WTC11 (cell line): ENCODE measurements around the gene MAD2L1. TPM values are rescaled to one million over a fixed set of nuclear protein-coding genes. Genes with fewer than 3 reads are reported as not detected.

Source experiments
- ATAC-seq: fragments of 200-7000 bp; cut with Tn5 transposase; 2 replicates; pipeline ENCODE4 v1.10.0; 2021; ENCODE audit warnings: mild to moderate bottlenecking, moderate library complexity
- CTCF ChIA-PET: fragments of 300-600 bp; sonication (Branson Sonifier 250); formaldehyde crosslinking; loops from one replicate; lab custom pipeline; 2021; ENCODE audit warnings: antibody characterized with exemption; lab: Charles Lee
- POLR2A ChIA-PET: fragments of 350-600 bp; sonication (Branson Sonifier 250); formaldehyde crosslinking; loops from one replicate; lab custom pipeline; 2021; ENCODE audit warnings: antibody characterized with exemption; lab: Charles Lee
- DNase-seq: peaks from one replicate; pipeline ENCODE4 v3.0.0; 2021; ENCODE audit warnings: low spot score
- H3K27ac Mint-ChIP-seq: 2 replicates; pipeline ENCODE4 v1.8.0; 2021; ENCODE audit warnings: mixed read lengths
- H3K27me3 Mint-ChIP-seq: 2 replicates; pipeline ENCODE4 v1.8.0; 2021; ENCODE audit warnings: low read depth, mild to moderate bottlenecking, moderate library complexity, mixed read lengths
- H3K36me3 Mint-ChIP-seq: 2 replicates; pipeline ENCODE4 v1.8.0; 2021; ENCODE audit warnings: mixed read lengths
- H3K4me1 Mint-ChIP-seq: 2 replicates; pipeline ENCODE4 v1.8.0; 2022; ENCODE audit warnings: mixed read lengths
- H3K4me3 Mint-ChIP-seq: 2 replicates; pipeline ENCODE4 v1.8.0; 2021; ENCODE audit warnings: mild to moderate bottlenecking, moderate library complexity, mixed read lengths
- H3K9me3 Mint-ChIP-seq: 2 replicates; pipeline ENCODE4 v1.8.0; 2021; ENCODE audit warnings: mixed read lengths
- AFF4 ChIP-seq: sonication (generic); formaldehyde crosslinking; IDR thresholded peaks from 2 replicates; pipeline ENCODE4 v1.8.1; 2023; ENCODE audit warnings: mild to moderate bottlenecking, missing genetic modification reagents, borderline replicate concordance
- ATF1 ChIP-seq: sonication (generic); formaldehyde crosslinking; IDR thresholded peaks from 2 replicates; pipeline ENCODE4 v1.8.1; 2023; ENCODE audit warnings: mild to moderate bottlenecking, moderate library complexity, missing genetic modification reagents
- ATF3 ChIP-seq: sonication (generic); formaldehyde crosslinking; conservative IDR thresholded peaks from 2 replicates; pipeline ENCODE4 v1.8.1; 2022; ENCODE audit warnings: mild to moderate bottlenecking, missing genetic modification reagents
- ERG ChIP-seq: fragments of 250-450 bp; sonication (Bioruptor Pico); IDR thresholded peaks from 2 replicates; pipeline ENCODE4 v1.8.0; 2021; ENCODE audit warnings: mild to moderate bottlenecking
- ESRRA ChIP-seq: sonication (generic); formaldehyde crosslinking; IDR thresholded peaks from 2 replicates; pipeline ENCODE4 v1.8.1; 2022; ENCODE audit warnings: mild to moderate bottlenecking, missing genetic modification reagents, borderline replicate concordance
- ETV6 ChIP-seq: sonication (generic); formaldehyde crosslinking; IDR thresholded peaks from 2 replicates; pipeline ENCODE4 v1.8.1; 2022; ENCODE audit warnings: mild to moderate bottlenecking, missing genetic modification reagents
- FOXK1 ChIP-seq: sonication (generic); formaldehyde crosslinking; IDR thresholded peaks from 2 replicates; pipeline ENCODE4 v1.8.0; 2022; ENCODE audit warnings: mild to moderate bottlenecking, moderate library complexity, missing genetic modification reagents
- JAZF1 ChIP-seq: fragments of 250-450 bp; sonication (Bioruptor Pico); IDR thresholded peaks from 2 replicates; pipeline ENCODE4 v1.9.0; 2021; ENCODE audit warnings: moderate library complexity, mild to moderate bottlenecking, inconsistent platforms
- KAT7 ChIP-seq: sonication (generic); formaldehyde crosslinking; IDR thresholded peaks from 2 replicates; pipeline ENCODE4 v1.8.1; 2023; ENCODE audit warnings: missing genetic modification reagents, mild to moderate bottlenecking, borderline replicate concordance
- NR1H2 ChIP-seq: sonication (generic); formaldehyde crosslinking; IDR thresholded peaks from 2 replicates; pipeline ENCODE4 v1.9.0; 2021; ENCODE audit warnings: mild to moderate bottlenecking, moderate library complexity, missing genetic modification reagents
- PRRX2 ChIP-seq: fragments of 250-450 bp; sonication (Bioruptor Pico); IDR thresholded peaks from 2 replicates; pipeline ENCODE4 v1.8.0; 2021; ENCODE audit warnings: mild to moderate bottlenecking
- RORB ChIP-seq: fragments of 250-450 bp; sonication (Bioruptor Pico); IDR thresholded peaks from 2 replicates; pipeline ENCODE4 v1.9.0; 2021; ENCODE audit warnings: mild to moderate bottlenecking
- TCF7 ChIP-seq: sonication (generic); formaldehyde crosslinking; IDR thresholded peaks from 2 replicates; pipeline ENCODE4 v1.8.0; 2022; ENCODE audit warnings: mild to moderate bottlenecking, low read depth, missing genetic modification reagents, moderate library complexity
- TEAD1 ChIP-seq: sonication (generic); formaldehyde crosslinking; IDR thresholded peaks from 2 replicates; pipeline ENCODE4 v1.8.0; 2022; ENCODE audit warnings: mild to moderate bottlenecking, missing genetic modification reagents
- total RNA-seq: library from RNA; stranded (reverse); gene quantifications from 3 replicates; pipeline ENCODE4 v1.2.3, GENCODE V29; 2021
- TF ChIP-seq, protein P1 (sequence below): sonication (generic); formaldehyde crosslinking; IDR thresholded peaks from 2 replicates; pipeline ENCODE4 v1.8.0; 2022; ENCODE audit warnings: missing genetic modification reagents
- TF ChIP-seq, protein P2 (sequence below): sonication (generic); formaldehyde crosslinking; IDR thresholded peaks from 2 replicates; pipeline ENCODE4 v1.8.1; 2022; ENCODE audit warnings: mild to moderate bottlenecking, moderate library complexity, missing genetic modification reagents
- TF ChIP-seq, protein P3 (sequence below): sonication (generic); formaldehyde crosslinking; IDR thresholded peaks from 2 replicates; pipeline ENCODE4 v1.8.1; 2022; ENCODE audit warnings: low read depth, missing genetic modification reagents, borderline replicate concordance
- TF ChIP-seq, protein P4 (sequence below): fragments of 250-450 bp; sonication (Bioruptor Pico); conservative IDR thresholded peaks from 2 replicates; pipeline ENCODE4 v1.9.0; 2021; ENCODE audit warnings: mild to moderate bottlenecking

MAD2L1 gene
- total RNA-seq, 1 experiment from 2014 or later, result 81.2 TPM

DNA sequence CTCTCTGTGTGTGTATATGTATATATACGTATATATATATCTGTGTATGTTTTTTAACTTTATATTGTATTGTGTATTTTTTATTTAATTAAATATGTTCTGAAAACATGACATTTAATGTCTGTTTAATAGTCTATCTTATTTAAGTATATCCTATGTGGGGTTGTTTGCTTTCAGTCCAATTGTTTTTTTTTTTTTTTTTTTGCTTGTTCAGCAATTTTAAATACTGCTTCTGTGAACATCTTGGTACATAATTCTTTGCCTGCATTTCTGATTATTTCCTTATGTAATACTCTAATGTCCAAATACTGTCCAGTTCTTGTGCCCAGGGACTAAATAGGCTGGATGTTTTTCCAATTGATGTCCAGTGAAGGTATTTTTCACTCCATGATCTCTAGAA is 45.1 kb upstream of the MAD2L1 start (continued):
- TF ChIP-seq AFF4 (CRISPR knock-in tag) (no peak), FOXK1 (no peak), ATF3 (CRISPR knock-in tag) (no peak), ESRRA (CRISPR knock-in tag) (no peak), ATF1 (CRISPR knock-in tag) (no peak)
- TF ChIP-seq, protein P1, sequence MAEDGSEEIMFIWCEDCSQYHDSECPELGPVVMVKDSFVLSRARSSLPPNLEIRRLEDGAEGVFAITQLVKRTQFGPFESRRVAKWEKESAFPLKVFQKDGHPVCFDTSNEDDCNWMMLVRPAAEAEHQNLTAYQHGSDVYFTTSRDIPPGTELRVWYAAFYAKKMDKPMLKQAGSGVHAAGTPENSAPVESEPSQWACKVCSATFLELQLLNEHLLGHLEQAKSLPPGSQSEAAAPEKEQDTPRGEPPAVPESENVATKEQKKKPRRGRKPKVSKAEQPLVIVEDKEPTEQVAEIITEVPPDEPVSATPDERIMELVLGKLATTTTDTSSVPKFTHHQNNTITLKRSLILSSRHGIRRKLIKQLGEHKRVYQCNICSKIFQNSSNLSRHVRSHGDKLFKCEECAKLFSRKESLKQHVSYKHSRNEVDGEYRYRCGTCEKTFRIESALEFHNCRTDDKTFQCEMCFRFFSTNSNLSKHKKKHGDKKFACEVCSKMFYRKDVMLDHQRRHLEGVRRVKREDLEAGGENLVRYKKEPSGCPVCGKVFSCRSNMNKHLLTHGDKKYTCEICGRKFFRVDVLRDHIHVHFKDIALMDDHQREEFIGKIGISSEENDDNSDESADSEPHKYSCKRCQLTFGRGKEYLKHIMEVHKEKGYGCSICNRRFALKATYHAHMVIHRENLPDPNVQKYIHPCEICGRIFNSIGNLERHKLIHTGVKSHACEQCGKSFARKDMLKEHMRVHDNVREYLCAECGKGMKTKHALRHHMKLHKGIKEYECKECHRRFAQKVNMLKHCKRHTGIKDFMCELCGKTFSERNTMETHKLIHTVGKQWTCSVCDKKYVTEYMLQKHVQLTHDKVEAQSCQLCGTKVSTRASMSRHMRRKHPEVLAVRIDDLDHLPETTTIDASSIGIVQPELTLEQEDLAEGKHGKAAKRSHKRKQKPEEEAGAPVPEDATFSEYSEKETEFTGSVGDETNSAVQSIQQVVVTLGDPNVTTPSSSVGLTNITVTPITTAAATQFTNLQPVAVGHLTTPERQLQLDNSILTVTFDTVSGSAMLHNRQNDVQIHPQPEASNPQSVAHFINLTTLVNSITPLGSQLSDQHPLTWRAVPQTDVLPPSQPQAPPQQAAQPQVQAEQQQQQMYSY, result no peak
- TF ChIP-seq, protein P2, sequence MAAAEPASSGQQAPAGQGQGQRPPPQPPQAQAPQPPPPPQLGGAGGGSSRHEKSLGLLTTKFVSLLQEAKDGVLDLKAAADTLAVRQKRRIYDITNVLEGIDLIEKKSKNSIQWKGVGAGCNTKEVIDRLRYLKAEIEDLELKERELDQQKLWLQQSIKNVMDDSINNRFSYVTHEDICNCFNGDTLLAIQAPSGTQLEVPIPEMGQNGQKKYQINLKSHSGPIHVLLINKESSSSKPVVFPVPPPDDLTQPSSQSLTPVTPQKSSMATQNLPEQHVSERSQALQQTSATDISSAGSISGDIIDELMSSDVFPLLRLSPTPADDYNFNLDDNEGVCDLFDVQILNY (CRISPR knock-in tag), result no peak
- TF ChIP-seq, protein P3, sequence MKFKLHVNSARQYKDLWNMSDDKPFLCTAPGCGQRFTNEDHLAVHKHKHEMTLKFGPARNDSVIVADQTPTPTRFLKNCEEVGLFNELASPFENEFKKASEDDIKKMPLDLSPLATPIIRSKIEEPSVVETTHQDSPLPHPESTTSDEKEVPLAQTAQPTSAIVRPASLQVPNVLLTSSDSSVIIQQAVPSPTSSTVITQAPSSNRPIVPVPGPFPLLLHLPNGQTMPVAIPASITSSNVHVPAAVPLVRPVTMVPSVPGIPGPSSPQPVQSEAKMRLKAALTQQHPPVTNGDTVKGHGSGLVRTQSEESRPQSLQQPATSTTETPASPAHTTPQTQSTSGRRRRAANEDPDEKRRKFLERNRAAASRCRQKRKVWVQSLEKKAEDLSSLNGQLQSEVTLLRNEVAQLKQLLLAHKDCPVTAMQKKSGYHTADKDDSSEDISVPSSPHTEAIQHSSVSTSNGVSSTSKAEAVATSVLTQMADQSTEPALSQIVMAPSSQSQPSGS (CRISPR knock-in tag), result no peak
- TF ChIP-seq, protein P4, sequence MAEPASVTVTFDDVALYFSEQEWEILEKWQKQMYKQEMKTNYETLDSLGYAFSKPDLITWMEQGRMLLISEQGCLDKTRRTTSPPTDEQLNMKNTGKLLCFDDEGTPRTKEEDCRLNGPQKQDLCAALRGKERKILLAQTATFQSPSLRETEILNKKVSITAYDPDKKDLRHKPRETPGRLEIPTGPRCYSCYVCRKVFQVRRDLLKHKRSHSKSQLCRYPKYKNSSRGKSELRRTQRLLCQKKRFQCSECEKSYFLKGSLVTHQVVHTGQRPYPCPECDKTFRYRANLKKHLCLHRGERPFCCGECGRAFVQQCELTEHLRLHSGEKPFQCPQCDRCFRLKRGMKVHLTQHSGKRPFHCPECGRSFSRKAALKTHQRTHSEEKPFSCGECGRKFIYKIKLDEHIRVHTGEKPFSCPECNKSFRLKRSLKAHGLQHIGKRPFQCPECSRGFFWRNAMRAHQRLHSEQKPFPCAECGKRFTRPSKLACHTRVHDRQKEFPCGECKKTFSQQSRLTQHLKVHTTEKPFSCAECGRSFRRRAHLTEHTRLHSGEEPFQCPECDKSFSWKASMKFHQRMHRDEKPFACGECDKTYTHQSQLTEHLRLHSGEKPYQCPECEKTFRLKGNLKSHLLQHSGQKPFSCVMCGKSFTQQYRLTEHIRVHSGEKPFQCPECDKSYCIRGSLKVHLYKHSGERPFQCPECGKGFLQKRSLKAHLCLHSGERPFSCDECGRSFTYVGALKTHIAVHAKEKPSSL, result no peak

GRCh38 chr4:120109406-120109805 is 42.8 kb upstream of the MAD2L1 start:
- ATAC-seq (no peak), DNase-seq (no peak)
- Mint-ChIP-seq H3K4me1 (no peaks in the 10 kb centered on the region), H3K27me3 (no peaks in the 10 kb centered on the region), H3K9me3 (no peaks in the 10 kb centered on the region), H3K4me3 (no peak overlapping the region), H3K27ac (no peak overlapping the region), H3K36me3 (no peaks in the 10 kb centered on the region)
- no peak for TF ChIP-seq ETV6 (CRISPR knock-in tag)
- CTCF ChIA-PET, result no interaction called here
- POLR2A ChIA-PET, result no interaction called here

DNA sequence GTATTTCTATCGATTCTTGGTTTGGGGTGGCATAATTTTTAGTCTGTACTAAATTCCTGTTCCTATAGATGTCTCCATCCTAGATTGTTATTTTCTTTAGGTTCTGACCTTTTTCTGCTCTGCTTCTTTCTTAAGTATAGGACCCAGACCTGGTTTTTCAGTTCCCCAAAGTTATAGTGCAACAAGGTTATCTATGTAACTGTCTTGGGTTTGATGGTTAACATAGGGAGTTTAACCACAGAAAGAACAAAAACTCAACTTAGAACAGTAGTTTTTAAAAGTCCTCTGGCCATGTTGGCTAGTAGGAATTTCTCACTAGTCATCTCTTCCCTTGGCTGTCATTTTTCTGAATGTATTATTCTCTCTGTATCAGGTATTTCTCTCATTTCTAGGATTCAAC is 38.8 kb upstream of the MAD2L1 start:
- ATAC-seq, result no peak
- Mint-ChIP-seq H3K4me1 (no peaks in the 10 kb centered on the region), H3K27ac (no peak overlapping the region), H3K27me3 (no peaks in the 10 kb centered on the region), H3K36me3 (no peaks in the 10 kb centered on the region), H3K4me3 (no peak overlapping the region), H3K9me3 (no peaks in the 10 kb centered on the region)
- POLR2A ChIA-PET, result no interaction called here
- CTCF ChIA-PET, result no interaction called here
- no peak for DNase-seq
- no peak for TF ChIP-seq TCF7 (CRISPR knock-in tag)
- TF ChIP-seq PRRX2 (CRISPR knock-in tag), result no peak
- no peak for TF ChIP-seq ERG (CRISPR knock-in tag)
- no peak for TF ChIP-seq NR1H2 (CRISPR knock-in tag)
- no peak for TF ChIP-seq RORB (CRISPR knock-in tag)
- TF ChIP-seq TEAD1, result no peak
- no peak for TF ChIP-seq JAZF1 (CRISPR knock-in tag)
- no peak for TF ChIP-seq KAT7 (CRISPR knock-in tag)
